HG02884 (cell line): ENCODE measurements around the gene TRDMT1.
"Not testable (repeated sequence)": the region's sequence is repeated elsewhere in the genome, so short reads cannot be mapped to it uniquely, and the experiment has no call there.

ENCODE experiments used
- ATAC-seq: cut with Tn5 transposase; IDR thresholded peaks from one replicate; pipeline ENCODE4 v1.9.1; 2021; ENCODE audit warnings: mild to moderate bottlenecking, moderate library complexity; ENCODE audit not compliant: unreplicated experiment

Gene TRDMT1

GRCh38 chr10:17141504-17142229 is 59.8 kb downstream of the TRDMT1 start:
- ATAC-seq = no peak

GRCh38 chr10:17140386-17140761 is 61.1 kb downstream of the TRDMT1 start:
- ATAC-seq = no peak

- ATAC-seq = no peak
These were observed 62.9 kb downstream of the TRDMT1 start for GRCh38 chr10:17138460-17139042.

- ATAC-seq = no peak
These were observed 66.7 kb downstream of the TRDMT1 start for GRCh38 chr10:17134737-17135260.

GRCh38 chr10:17134282-17134681 is 67.2 kb downstream of the TRDMT1 start:
- no peak for ATAC-seq

GRCh38 chr10:17129741-17130140 is 71.7 kb downstream of the TRDMT1 start, which contains the start of gene CUBN:
Gene CUBN (minus strand): TSS chr10:17129811. CDS start chr10:17129765, 46 bp downstream.
- ATAC-seq = no peak

GRCh38 chr10:17128261-17128660 is 73.2 kb downstream of the TRDMT1 start:
- no peak for ATAC-seq

- no peak for ATAC-seq
These were observed 75.1 kb downstream of the TRDMT1 start for GRCh38 chr10:17126327-17126726.

- ATAC-seq = no peak
These were observed 76.1 kb downstream of the TRDMT1 start for GRCh38 chr10:17125206-17125893.

GRCh38 chr10:17123961-17124360 is 77.5 kb downstream of the TRDMT1 start:
- ATAC-seq = no peak

GRCh38 chr10:17122726-17123661 is 78.5 kb downstream of the TRDMT1 start:
- ATAC-seq = no peak

- ATAC-seq = no peak
These were observed 79.4 kb downstream of the TRDMT1 start for GRCh38 chr10:17122052-17122451.

- ATAC-seq = no peak
These were observed 80.8 kb downstream of the TRDMT1 start for GRCh38 chr10:17120694-17121093.

GRCh38 chr10:17119845-17120244 is 81.6 kb downstream of the TRDMT1 start:
- ATAC-seq = no peak

GRCh38 chr10:17116193-17116592 is 85.3 kb downstream of the TRDMT1 start:
- ATAC-seq = no peak

GRCh38 chr10:17115683-17116082 is 85.8 kb downstream of the TRDMT1 start:
- ATAC-seq = no peak

- ATAC-seq = not testable (repeated sequence)
These were observed 86.5 kb downstream of the TRDMT1 start for GRCh38 chr10:17114878-17115444.

GRCh38 chr10:17113889-17114540 is 87.5 kb downstream of the TRDMT1 start:
- ATAC-seq = no peak

- no peak for ATAC-seq
These were observed 88.1 kb downstream of the TRDMT1 start for GRCh38 chr10:17113346-17113745.

GRCh38 chr10:17112566-17112965 is 88.9 kb downstream of the TRDMT1 start:
- no peak for ATAC-seq
